Muscle layer of duodenum (tissue), 2 donors: ENCODE data around the gene ZNF248.
"Not testable (repeated sequence)": the region's sequence is repeated elsewhere in the genome, so short reads cannot be mapped to it uniquely, and the experiment has no call there.

Source experiments
- H3K27ac ChIP-seq: one replicate; pipeline ENCODE4 v1.7.0; 2013; ENCODE audit warnings: mild to moderate bottlenecking, low read length
- H3K27me3 ChIP-seq: one replicate; pipeline ENCODE4 v1.7.0; 2013; ENCODE audit warnings: low read depth, mild to moderate bottlenecking, control low read depth, low read length
- H3K36me3 ChIP-seq, 2 donors: one replicate each; pipeline ENCODE4 v1.7.0; 2013; ENCODE audit warnings: low read length in 2 of 2, control low read depth in 1 of 2, mild to moderate bottlenecking in 1 of 2; ENCODE audit not compliant: insufficient read depth in 2 of 2, control insufficient read depth in 1 of 2
- H3K4me1 ChIP-seq, 2 donors: one replicate each; pipeline ENCODE4 v1.7.0; 2013; ENCODE audit warnings: low read length in 2 of 2, mild to moderate bottlenecking in 2 of 2, control low read depth in 1 of 2, moderate library complexity in 1 of 2; ENCODE audit not compliant: insufficient read depth in 2 of 2, control insufficient read depth in 1 of 2
- H3K4me3 ChIP-seq, 2 donors: one replicate each; pipeline ENCODE4 v1.7.0; 2013; ENCODE audit warnings: low read length in 2 of 2, low read depth in 1 of 2, mild to moderate bottlenecking in 1 of 2
- H3K9me3 ChIP-seq, 2 donors: one replicate each; pipeline ENCODE4 v1.7.0; 2013; ENCODE audit warnings: low read length in 2 of 2, control low read depth in 1 of 2, mild to moderate bottlenecking in 1 of 2; ENCODE audit not compliant: control insufficient read depth in 1 of 2
- donor health status: healthy.

ZNF248 gene

DNA sequence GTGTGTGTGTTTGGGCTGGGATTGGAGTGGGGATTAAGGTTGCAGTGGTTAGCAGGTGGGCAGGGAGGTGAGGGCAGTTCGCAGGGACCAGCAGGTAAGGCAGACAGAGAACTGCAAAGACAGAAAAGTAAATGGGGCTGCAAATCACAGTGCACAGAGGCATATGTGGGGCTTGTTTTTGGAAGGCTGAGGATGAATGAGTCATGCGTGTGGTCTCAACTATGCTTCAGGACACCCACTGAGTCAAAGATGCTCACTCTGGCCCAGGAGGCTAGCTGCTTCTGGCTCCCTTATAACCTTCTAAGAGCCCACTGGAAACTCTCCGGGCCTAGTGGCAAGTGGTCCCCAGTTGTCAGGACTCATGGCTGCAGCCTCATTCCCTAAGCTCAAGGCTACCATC, 118.2 kb downstream of the ZNF248 start:
- Histone ChIP-seq H3K36me3 (no peaks in the 10 kb centered on the region), H3K9me3 (peaks cover 0 to 3% of the 10 kb centered on the region in 2 donors)

DNA sequence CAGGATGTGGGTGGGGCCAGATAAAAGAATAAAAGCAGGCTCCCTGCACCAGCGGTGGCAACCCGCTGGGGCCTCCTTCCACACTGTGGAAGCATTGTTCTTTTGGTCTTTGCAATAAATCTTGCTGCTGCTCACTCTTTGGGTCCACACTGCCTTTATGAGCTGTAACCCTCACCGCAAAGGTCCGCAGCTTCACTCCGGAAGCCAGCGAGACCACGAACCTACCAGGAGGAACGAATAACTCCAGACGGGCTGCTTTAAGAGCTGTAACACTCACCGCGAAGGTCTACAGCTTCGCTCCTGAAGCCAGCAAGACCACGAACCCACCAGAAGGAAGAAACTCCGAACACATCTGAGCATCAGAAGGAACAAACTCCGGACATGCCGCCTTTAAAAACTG, 119.2 kb downstream of the ZNF248 start:
- H3K4me3 ChIP-seq, H3K27me3 ChIP-seq, H3K4me1 ChIP-seq, H3K36me3 ChIP-seq, H3K9me3 ChIP-seq, H3K27ac ChIP-seq: not testable (repeated sequence)

More for the DNA sequence above, 118.2 kb downstream of the ZNF248 start:
- Histone ChIP-seq H3K4me3 (no peak overlapping the region), H3K4me1 (no peaks in the 10 kb centered on the region), H3K27me3 (no peaks in the 10 kb centered on the region), H3K27ac (no peak overlapping the region)

DNA sequence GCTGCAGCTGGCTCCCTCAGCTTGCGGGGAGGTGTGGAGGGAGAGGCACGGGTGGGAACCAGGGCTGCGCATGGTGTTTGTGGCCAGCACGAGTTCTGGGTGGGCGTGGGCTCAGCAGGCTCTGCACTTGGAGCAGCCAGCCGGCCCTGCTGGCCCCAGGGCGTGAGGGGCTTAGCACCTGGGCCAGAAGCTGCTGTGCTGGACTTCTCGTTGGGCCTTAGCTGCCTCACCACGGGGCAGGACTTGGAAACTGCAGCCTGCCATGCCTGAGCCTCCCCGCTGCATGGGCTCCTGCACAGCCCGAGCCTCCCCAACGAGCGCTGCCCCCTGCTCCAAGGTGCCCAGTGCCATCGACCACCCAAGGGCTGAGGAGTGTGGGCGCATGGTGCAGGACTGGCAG, 120.1 kb downstream of the ZNF248 start:
- peaks cover 0 to 3% of the 10 kb centered on the region in 2 donors for H3K9me3 ChIP-seq
- no peaks in the 10 kb centered on the region for H3K36me3 ChIP-seq
- H3K27ac ChIP-seq: no peak overlapping the region
- H3K4me3 ChIP-seq: no peak overlapping the region
- H3K27me3 ChIP-seq: no peaks in the 10 kb centered on the region
- no peaks in the 10 kb centered on the region for H3K4me1 ChIP-seq

DNA sequence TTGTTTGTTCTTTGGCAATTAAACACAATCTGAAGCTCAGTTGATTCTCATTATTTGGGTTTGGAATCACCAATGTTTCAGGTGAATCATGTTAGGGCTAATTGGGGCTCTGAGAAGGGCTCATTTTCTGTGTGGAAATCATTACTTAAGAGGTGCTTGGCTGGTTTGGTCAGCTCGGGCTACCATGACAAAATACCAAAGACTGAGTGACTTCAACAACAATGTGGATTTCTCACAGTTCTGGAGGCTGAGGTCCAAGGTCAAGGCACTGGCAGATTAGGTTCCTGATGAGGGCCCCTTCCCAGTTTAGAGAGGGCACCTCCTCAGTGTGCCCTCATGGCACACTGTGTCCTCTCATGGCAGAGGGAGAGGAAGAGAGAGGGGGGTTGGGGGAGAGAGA, 121.3 kb downstream of the ZNF248 start:
- no peaks in the 10 kb centered on the region for H3K27me3 ChIP-seq
- H3K36me3 ChIP-seq: no peaks in the 10 kb centered on the region
- peaks cover 0 to 3% of the 10 kb centered on the region in 2 donors for H3K9me3 ChIP-seq
- no peak overlapping the region for H3K27ac ChIP-seq
- no peaks in the 10 kb centered on the region for H3K4me1 ChIP-seq
- H3K4me3 ChIP-seq: no peak overlapping the region

DNA sequence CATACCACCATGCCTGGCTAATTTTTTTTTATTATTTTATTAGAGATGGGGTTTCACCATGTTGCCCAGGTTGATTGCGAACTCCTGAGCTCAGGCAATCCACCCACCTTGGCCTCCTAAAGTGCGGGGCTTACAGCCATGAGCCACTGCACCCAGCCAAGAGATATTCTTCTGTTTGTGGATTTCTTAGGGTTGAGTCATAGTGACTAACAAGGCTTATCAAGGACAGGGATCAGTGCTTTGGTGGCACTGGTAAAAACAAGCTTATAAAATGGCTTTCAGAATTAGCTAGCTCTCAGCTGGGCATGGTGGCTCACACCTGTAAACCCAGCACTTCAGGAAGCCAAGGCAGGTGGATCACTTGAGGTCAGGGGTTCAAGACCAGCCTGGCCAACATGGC, 122.4 kb downstream of the ZNF248 start:
- Histone ChIP-seq H3K27me3 (no peaks in the 10 kb centered on the region), H3K36me3 (no peaks in the 10 kb centered on the region), H3K4me1 (no peaks in the 10 kb centered on the region), H3K4me3 (no peak overlapping the region), H3K9me3 (peaks cover 0 to 3% of the 10 kb centered on the region in 2 donors), H3K27ac (no peak overlapping the region)
